HEK293T (cell line): Measurements from ENCODE around the gene RFX4.

Source experiments
- CTCF ChIA-PET: fragments of 350-600 bp; formaldehyde crosslinking; extraction: SDS; loops from one replicate; lab custom pipeline; 2021; ENCODE audit warnings: antibody characterized with exemption, inconsistent platforms; lab: Yijun Ruan, JAX
- POLR2A ChIA-PET: fragments of 350-600 bp; formaldehyde crosslinking; extraction: SDS; loops from one replicate; lab custom pipeline; 2020; ENCODE audit warnings: antibody characterized with exemption, inconsistent platforms; lab: Yijun Ruan, JAX
- DNase-seq: peaks from one replicate; pipeline ENCODE4 v3.0.0; 2012; ENCODE audit warnings: mixed read lengths; ENCODE audit errors: extremely low spot score
- ARNT ChIP-seq: fragments of 450-650 bp; IDR thresholded peaks from 2 replicates; pipeline ENCODE4 v1.6.1; 2017; ENCODE audit warnings: mild to moderate bottlenecking
- BHLHE40 ChIP-seq: fragments of 450-650 bp; IDR thresholded peaks from 2 replicates; pipeline ENCODE4 v1.6.1; 2016; ENCODE audit warnings: mild to moderate bottlenecking, moderate library complexity, borderline replicate concordance
- CTBP1 ChIP-seq: fragments of 450-650 bp; IDR thresholded peaks from 2 replicates; pipeline ENCODE4 v1.6.1; 2016; ENCODE audit warnings: borderline replicate concordance
- ELF4 ChIP-seq: fragments of 450-650 bp; IDR thresholded peaks from 2 replicates; pipeline ENCODE4 v1.6.1; 2017; ENCODE audit warnings: antibody characterized with exemption
- FOXA1 ChIP-seq: fragments of 450-650 bp; IDR thresholded peaks from 2 replicates; pipeline ENCODE4 v1.6.1; 2016; ENCODE audit warnings: mild to moderate bottlenecking
- FOXK2 ChIP-seq: fragments of 450-650 bp; IDR thresholded peaks from 2 replicates; pipeline ENCODE4 v1.6.1; 2016; ENCODE audit warnings: mild to moderate bottlenecking
- FOXM1 ChIP-seq: fragments of 450-650 bp; IDR thresholded peaks from 2 replicates; pipeline ENCODE4 v1.6.1; 2017; ENCODE audit warnings: mild to moderate bottlenecking, borderline replicate concordance
- HDGF ChIP-seq: fragments of 450-650 bp; IDR thresholded peaks from 2 replicates; pipeline ENCODE4 v1.6.1; 2017; ENCODE audit warnings: antibody characterized with exemption, borderline replicate concordance
- L3MBTL2 ChIP-seq: fragments of 450-650 bp; conservative IDR thresholded peaks from 2 replicates; pipeline ENCODE4 v1.6.1; 2016; ENCODE audit warnings: mild to moderate bottlenecking
- LEF1 ChIP-seq: fragments of 450-650 bp; IDR thresholded peaks from 2 replicates; pipeline ENCODE4 v1.6.1; 2017; ENCODE audit warnings: mild to moderate bottlenecking, borderline replicate concordance
- NFRKB ChIP-seq: fragments of 450-650 bp; IDR thresholded peaks from 2 replicates; pipeline ENCODE4 v1.6.1; 2016; ENCODE audit warnings: mild to moderate bottlenecking, moderate library complexity
- PKNOX1 ChIP-seq: fragments of 450-650 bp; IDR thresholded peaks from 2 replicates; pipeline ENCODE4 v1.6.1; 2016
- SP1 ChIP-seq: fragments of 450-650 bp; IDR thresholded peaks from 2 replicates; pipeline ENCODE4 v1.6.1; 2017
- SUZ12 ChIP-seq: fragments of 450-650 bp; IDR thresholded peaks from 2 replicates; pipeline ENCODE4 v1.6.1; 2016; ENCODE audit warnings: mild to moderate bottlenecking
- TARDBP ChIP-seq: fragments of 450-650 bp; IDR thresholded peaks from 2 replicates; pipeline ENCODE4 v1.6.1; 2016
- ZNF384 ChIP-seq: fragments of 450-650 bp; IDR thresholded peaks from 2 replicates; pipeline ENCODE4 v1.6.1; 2016

Gene RFX4

GRCh38 chr12:106771425-106771824 is 188.6 kb downstream of the RFX4 start:
- no peak for DNase-seq
- POLR2A ChIA-PET = no interaction called here
- CTCF ChIA-PET = no interaction called here
- TF ChIP-seq ARNT = no peak

GRCh38 chr12:106773286-106774004 is 190.6 kb downstream of the RFX4 start:
- DNase-seq = no peak
- POLR2A ChIA-PET = no interaction called here
- CTCF ChIA-PET = no interaction called here
- TF ChIP-seq FOXK2 = no peak
- TF ChIP-seq ELF4 = no peak
- TF ChIP-seq BHLHE40 = no peak

- peak; percentile 91 for DNase-seq
- ChIA-PET POLR2A (interaction anchor here (0.9 to 1.6 kb wide), 3 partner anchors 34 to 66 kb away, joined by 3 to 5 read pairs (median 4); no protein-coding TSS in a partner anchor), CTCF (no interaction called here)
- TF ChIP-seq FOXM1 (no peak), ELF4 (peak; percentile 68), L3MBTL2 (peak; percentile 87; the same call in 1 of the 2 replicates), BHLHE40 (no peak), FOXK2 (no peak), PKNOX1 (peak; percentile 91), ZNF384 (no peak), CTBP1 (no peak), SP1 (no peak), HDGF (no peak), SUZ12 (peak; percentile 88), LEF1 (no peak)
Observed at GRCh38 chr12:106774005-106774807, 191.4 kb downstream of the RFX4 start, which contains the start of gene RIC8B. TSS of gene RIC8B (plus strand) at chr12:106774682. CDS start at chr12:106774746, 64 bp downstream.

- POLR2A ChIA-PET = interaction anchor here (0.9 to 1.6 kb wide), 5 partner anchors 8 to 65 kb away, joined by 3 to 5 read pairs (median 4); no protein-coding TSS in a partner anchor
- TF ChIP-seq FOXM1 = no peak
- no peak for TF ChIP-seq ELF4
- TF ChIP-seq LEF1 = no peak
- no peak for TF ChIP-seq SUZ12
- no peak for TF ChIP-seq SP1
- TF ChIP-seq NFRKB = no peak
- no peak for TF ChIP-seq PKNOX1
- TF ChIP-seq HDGF = no peak
- no peak for TF ChIP-seq FOXA1
- no peak for TF ChIP-seq BHLHE40
- no peak for TF ChIP-seq TARDBP
- no peak for TF ChIP-seq L3MBTL2
- TF ChIP-seq ARNT = no peak
- no peak for TF ChIP-seq ZNF384
- no peak for TF ChIP-seq CTBP1
- no peak for TF ChIP-seq FOXK2
- no peak for DNase-seq
- CTCF ChIA-PET = no interaction called here
Observed at GRCh38 chr12:106774808-106775524, 192.2 kb downstream of the RFX4 start.

- TF ChIP-seq CTBP1 = no peak
- no peak for TF ChIP-seq L3MBTL2
- CTCF ChIA-PET = no interaction called here
- POLR2A ChIA-PET = interaction anchor here (1.6 kb wide), 1 partner anchor 22 kb away, joined by 4 read pairs; no protein-coding TSS in a partner anchor
- no peak for DNase-seq
Observed at GRCh38 chr12:106776897-106777296, 194.1 kb downstream of the RFX4 start.

- no peak for DNase-seq
- ChIA-PET POLR2A (no interaction called here), CTCF (no interaction called here)
- no peak for TF ChIP-seq NFRKB
- TF ChIP-seq SP1 = no peak
- no peak for TF ChIP-seq HDGF
- no peak for TF ChIP-seq FOXA1
Observed at GRCh38 chr12:106780010-106780631, 197.3 kb downstream of the RFX4 start.
